ENCODE measurements around the gene NXPH1.

- TF ChIP-seq CTCF (IDR thresholded peaks at IDR 0.05): no peak
- no peak for TF ChIP-seq POLR2A (IDR thresholded peaks at IDR 0.05)
These were observed 43.7 kb upstream of the NXPH1 start for GRCh38 chr7:8389593-8390261.
